ENCODE measurements around the gene GPR31.

The GPR31 gene

DNA sequence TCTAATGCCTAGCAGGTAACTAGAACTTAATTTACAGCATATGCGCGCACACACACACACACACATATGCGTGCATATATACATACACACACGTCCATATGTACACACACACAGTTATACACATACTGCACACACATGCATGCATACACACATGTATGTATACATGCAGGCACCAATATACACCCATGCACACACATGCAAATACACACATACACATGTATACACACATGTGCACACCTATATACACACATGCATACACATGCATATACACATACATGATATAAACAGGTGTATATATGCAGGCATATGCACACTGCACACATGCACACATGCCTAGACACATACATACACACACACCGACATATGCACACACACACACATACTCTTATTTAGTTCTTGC lies 33.0 kb downstream of the GPR31 start:
- TF ChIP-seq, protein P1, sequence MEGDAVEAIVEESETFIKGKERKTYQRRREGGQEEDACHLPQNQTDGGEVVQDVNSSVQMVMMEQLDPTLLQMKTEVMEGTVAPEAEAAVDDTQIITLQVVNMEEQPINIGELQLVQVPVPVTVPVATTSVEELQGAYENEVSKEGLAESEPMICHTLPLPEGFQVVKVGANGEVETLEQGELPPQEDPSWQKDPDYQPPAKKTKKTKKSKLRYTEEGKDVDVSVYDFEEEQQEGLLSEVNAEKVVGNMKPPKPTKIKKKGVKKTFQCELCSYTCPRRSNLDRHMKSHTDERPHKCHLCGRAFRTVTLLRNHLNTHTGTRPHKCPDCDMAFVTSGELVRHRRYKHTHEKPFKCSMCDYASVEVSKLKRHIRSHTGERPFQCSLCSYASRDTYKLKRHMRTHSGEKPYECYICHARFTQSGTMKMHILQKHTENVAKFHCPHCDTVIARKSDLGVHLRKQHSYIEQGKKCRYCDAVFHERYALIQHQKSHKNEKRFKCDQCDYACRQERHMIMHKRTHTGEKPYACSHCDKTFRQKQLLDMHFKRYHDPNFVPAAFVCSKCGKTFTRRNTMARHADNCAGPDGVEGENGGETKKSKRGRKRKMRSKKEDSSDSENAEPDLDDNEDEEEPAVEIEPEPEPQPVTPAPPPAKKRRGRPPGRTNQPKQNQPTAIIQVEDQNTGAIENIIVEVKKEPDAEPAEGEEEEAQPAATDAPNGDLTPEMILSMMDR (IDR thresholded peaks at IDR 0.05) = no peak

DNA sequence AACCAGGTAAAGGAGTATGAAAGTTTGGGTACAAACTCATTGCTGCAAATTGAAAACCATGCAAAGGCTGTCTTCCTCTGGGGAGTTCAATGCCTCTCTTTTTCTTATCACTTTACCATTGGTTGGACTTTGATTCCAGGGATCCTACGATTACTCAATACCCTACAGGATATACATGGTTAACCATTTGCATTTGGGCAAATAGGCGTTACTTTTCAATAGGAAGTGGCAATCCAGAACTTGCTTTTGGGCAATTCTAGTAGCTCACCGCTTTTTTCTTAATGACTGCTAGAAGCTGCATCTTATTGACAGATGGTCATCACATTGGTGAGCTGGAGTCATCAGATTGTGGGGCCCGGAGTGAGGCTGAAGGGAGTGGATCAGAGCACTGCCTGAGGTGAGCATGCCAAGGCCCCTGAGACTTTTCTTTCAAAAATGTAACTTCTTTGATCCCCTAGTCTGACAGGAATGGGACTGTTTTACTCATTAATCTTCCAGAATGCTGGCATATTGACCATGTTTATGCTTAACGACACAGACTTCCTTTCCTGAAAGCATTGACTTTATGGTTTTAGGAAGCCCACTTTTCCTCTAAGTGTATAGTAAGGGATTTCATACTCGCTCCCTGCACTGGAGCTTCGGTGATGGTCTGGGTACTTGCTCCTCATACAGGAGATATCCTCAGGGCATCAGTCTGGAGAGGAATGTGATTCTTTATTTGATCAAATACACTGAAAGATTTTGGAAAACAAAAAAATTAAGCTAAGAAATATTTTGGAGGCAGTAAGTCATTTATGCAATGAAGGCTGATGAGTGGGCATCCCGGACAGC lies 34.7 kb downstream of the GPR31 start, which contains the start of gene CCR6:
Gene CCR6, plus strand, starts transcription at position 270 of the 831 bp plus-strand sequence. CDS start 13,039 bp downstream, outside the sequence.
- TF ChIP-seq, protein P1 (IDR thresholded peaks at IDR 0.05) = no peak

DNA sequence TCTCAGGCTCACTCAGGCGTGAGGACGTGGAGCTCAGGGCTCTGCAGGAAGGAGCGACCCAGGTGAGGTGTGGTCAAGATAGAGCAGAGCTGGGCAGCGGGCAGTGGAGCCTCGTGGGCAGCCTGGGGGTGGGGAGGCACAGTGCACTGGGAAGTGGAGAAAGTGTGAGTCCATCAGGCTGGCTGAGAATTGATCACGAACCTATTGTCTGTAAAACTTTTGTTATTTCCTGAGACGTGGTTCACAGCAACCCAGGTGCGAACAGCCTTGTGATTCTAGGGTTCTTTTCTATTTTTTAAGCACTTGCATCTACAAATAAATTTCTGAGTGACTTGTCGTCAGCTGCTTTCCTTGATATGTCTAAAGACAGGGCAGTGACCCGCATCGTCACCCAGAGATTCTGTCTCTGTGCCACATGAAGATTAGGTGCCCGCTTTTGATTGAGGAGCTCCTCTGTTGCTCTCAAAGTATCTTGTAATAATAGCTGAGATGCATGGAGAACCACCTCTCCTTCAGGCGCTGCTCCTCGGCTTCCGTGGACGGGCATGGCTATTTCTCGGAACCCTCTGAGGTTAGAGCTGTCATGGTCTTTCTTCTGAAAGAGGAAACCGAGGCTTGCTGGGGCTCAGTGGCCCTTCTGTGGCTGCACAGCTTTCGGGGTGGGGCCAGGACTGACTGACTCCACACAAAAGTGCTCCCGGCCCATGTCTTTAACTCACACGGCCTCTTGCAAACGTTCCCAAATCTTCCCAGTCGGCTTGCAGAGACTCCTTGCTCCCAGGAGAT lies 35.5 kb downstream of the GPR31 start:
- TF ChIP-seq, protein P1 (IDR thresholded peaks at IDR 0.05) = no peak

DNA sequence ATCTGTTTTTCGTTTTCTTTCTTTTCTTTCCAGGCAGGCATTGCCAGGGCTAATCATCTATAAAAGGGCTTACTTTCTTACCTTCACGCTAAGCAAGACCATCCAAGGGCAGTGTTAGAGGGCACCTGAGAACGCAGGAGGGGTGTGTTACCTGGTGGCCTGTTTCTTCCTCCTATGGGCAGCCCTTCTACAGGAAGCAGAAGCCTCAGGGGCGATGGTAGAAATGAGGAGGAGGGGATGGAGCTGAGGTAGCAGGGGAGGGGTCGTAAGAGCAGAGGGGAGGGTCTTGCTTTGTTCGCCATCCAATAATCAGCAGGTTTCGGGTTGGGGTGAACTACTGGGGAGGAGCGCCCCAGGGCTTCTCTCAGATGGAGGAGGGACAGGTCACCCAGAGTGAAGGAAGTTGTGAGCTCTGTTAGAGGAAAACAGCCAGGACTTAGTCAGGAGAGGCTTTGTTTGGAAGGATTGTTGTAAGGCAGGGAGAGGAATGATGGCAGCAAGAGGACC lies 36.4 kb downstream of the GPR31 start:
- TF ChIP-seq, protein P1 (IDR thresholded peaks at IDR 0.05) = no peak

DNA sequence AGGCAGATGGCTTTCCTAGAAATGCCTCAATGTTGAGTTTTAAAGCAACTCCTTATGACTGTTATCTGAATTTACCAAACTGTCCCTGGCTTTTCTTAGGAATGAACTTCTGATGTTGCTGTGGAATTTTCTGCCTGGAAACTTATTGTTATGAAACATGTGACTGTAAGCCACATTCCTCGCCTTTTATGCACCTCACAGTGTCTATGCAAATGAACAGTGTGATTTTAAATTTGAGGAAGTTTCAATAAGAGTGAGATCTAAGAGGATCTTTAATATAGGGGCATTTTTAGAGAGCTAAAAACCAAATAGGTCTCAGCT lies 37.2 kb downstream of the GPR31 start:
- TF ChIP-seq, protein P1 (IDR thresholded peaks at IDR 0.05) = no peak

DNA sequence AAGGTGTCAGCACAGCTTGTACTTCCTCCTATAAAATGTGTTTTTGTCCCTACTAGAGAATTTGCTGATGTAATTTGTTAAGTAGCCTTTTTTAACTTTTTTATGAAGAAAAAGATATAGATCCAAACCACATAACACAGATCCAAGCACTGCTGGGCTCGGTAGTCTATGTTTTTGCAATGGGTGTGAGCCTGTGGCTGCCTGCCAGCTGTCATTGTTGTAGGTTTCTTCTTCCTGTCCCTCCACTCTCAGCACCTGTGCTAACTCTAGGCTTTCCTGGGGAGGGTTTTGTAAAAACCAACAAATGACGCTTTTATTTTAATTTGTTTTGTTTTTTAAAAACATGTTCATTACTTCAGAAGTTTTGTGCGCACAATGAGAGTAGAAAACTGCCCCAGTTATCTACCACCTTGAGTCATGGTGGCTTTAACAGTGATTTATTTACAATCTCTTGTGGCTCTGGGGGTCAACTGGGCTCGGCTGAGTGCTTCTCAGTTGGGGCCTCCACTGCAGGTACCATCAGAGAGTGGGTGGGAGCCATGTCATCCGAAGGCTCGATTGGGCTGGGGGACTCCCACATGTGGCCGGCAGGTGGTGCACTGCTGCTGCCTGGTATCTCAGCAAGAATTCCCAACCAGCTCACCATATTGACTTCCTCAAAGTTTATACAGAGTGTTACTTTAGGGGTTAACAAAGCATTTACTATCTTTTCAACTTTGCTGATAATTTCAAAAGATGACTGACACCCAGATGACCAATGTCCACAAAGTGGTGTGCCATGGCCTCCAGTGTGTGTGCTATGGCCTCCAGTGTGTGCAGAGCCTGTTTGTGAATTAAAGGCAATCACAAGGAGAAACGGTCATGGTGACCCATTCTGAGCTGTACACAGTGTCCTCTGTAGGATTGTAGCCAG lies 37.9 kb downstream of the GPR31 start:
- TF ChIP-seq, protein P1 (IDR thresholded peaks at IDR 0.05) = no peak

DNA sequence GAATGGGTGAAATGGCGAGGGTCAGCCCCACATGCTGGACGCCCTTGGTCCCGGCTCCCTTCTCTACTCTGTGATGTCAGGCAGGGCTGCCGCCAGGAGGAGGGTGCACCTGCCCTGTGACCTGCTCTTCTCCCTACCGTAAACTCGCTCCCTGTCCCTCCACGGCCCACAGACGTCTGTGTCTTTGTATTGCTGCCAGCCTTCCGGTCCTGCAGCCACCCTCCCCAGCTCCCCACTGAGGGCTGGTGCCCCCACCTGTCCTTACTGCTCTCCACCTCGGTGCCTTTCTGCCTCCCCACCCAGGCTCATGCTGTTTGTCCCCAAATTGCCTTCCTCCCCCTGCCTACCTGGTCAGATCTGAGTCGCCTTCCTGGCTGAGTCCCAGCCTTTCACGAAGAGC lies 38.9 kb downstream of the GPR31 start:
- TF ChIP-seq, protein P1 (IDR thresholded peaks at IDR 0.05) = no peak
